ENCODE measurements around the gene NPY2R. TPM values are rescaled to one million over a fixed set of nuclear protein-coding genes. Genes with fewer than 3 reads are reported as not detected.

NPY2R gene
- total RNA-seq, 1 donor = 0.36 TPM

- H3K4me3 ChIP-seq (ENCODE audit: insufficient read depth, low read length) = no peak overlapping the region
- no peaks in the 10 kb centered on the region for H3K9me3 ChIP-seq (ENCODE audit: low read depth, low read length)
- no peaks in the 10 kb centered on the region for H3K27me3 ChIP-seq (ENCODE audit: insufficient read depth, low read length)
- no peak overlapping the region for H2AFZ ChIP-seq (ENCODE audit: low read length)
- no peaks in the 10 kb centered on the region for H3K4me1 ChIP-seq (ENCODE audit: insufficient read depth, low read length)
- no peaks in the 10 kb centered on the region for H3K79me2 ChIP-seq (ENCODE audit: insufficient read depth, low read length)
- H4K20me1 ChIP-seq (ENCODE audit: insufficient read depth, low read length) = no peaks in the 10 kb centered on the region
- H3K36me3 ChIP-seq (ENCODE audit: insufficient read depth, low read length) = no peaks in the 10 kb centered on the region
- no peak for DNase-seq (ENCODE audit: insufficient read length, low spot score, missing footprints)
- no peak overlapping the region for H3K4me2 ChIP-seq (ENCODE audit: insufficient read depth, low read length)
- H3K27ac ChIP-seq (ENCODE audit: low read depth, low read length) = no peak overlapping the region
- TF ChIP-seq, protein P1, sequence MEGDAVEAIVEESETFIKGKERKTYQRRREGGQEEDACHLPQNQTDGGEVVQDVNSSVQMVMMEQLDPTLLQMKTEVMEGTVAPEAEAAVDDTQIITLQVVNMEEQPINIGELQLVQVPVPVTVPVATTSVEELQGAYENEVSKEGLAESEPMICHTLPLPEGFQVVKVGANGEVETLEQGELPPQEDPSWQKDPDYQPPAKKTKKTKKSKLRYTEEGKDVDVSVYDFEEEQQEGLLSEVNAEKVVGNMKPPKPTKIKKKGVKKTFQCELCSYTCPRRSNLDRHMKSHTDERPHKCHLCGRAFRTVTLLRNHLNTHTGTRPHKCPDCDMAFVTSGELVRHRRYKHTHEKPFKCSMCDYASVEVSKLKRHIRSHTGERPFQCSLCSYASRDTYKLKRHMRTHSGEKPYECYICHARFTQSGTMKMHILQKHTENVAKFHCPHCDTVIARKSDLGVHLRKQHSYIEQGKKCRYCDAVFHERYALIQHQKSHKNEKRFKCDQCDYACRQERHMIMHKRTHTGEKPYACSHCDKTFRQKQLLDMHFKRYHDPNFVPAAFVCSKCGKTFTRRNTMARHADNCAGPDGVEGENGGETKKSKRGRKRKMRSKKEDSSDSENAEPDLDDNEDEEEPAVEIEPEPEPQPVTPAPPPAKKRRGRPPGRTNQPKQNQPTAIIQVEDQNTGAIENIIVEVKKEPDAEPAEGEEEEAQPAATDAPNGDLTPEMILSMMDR (IDR thresholded peaks at IDR 0.05; ENCODE audit: extremely low read depth, low read depth, low read length) = no peak
Measured at GRCh38 chr4:155173371-155173770, 35.1 kb upstream of the NPY2R start.

GRCh38 chr4:155174668-155175067 is 33.8 kb upstream of the NPY2R start:
- Histone ChIP-seq H4K20me1 (ENCODE audit: insufficient read depth, low read length) (no peaks in the 10 kb centered on the region), H2AFZ (ENCODE audit: low read length) (no peak overlapping the region), H3K9me3 (ENCODE audit: low read depth, low read length) (no peaks in the 10 kb centered on the region), H3K4me2 (ENCODE audit: insufficient read depth, low read length) (no peak overlapping the region), H3K4me1 (ENCODE audit: insufficient read depth, low read length) (no peaks in the 10 kb centered on the region), H3K4me3 (ENCODE audit: insufficient read depth, low read length) (no peak overlapping the region), H3K79me2 (ENCODE audit: insufficient read depth, low read length) (no peaks in the 10 kb centered on the region), H3K36me3 (ENCODE audit: insufficient read depth, low read length) (no peaks in the 10 kb centered on the region), H3K27me3 (ENCODE audit: insufficient read depth, low read length) (no peaks in the 10 kb centered on the region), H3K27ac (ENCODE audit: low read depth, low read length) (no peak overlapping the region)
- DNase-seq (ENCODE audit: insufficient read length, low spot score, missing footprints) = no peak
- TF ChIP-seq, protein P1 (IDR thresholded peaks at IDR 0.05; ENCODE audit: extremely low read depth, low read depth, low read length) = no peak

DNA sequence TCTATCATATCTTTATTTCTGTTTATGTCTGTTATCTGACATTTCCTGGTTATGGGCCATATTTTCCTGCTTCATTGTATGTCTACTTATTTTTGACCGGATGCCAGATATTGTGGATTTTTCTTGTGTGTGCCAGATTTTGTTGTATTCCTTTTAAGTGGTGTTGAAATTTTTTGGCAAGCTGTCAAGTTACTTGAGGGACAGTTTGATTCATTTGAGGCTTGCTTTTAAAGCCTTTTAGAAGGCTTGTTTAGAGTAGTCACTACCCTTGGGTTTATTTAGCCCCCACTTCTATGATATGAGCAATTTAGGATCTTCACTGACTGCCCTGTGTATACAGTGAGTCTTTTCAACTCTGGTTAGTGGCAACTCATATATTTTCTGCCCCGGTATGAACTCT is 29.2 kb upstream of the NPY2R start:
- no peaks in the 10 kb centered on the region for H3K9me3 ChIP-seq (ENCODE audit: low read depth, low read length)
- no peak for DNase-seq (ENCODE audit: insufficient read length, low spot score, missing footprints)
- no peaks in the 10 kb centered on the region for H3K36me3 ChIP-seq (ENCODE audit: insufficient read depth, low read length)
- no peaks in the 10 kb centered on the region for H3K4me1 ChIP-seq (ENCODE audit: insufficient read depth, low read length)
- no peak overlapping the region for H3K4me3 ChIP-seq (ENCODE audit: insufficient read depth, low read length)
- no peak overlapping the region for H2AFZ ChIP-seq (ENCODE audit: low read length)
- no peak overlapping the region for H3K4me2 ChIP-seq (ENCODE audit: insufficient read depth, low read length)
- no peaks in the 10 kb centered on the region for H3K79me2 ChIP-seq (ENCODE audit: insufficient read depth, low read length)
- no peak overlapping the region for H3K27ac ChIP-seq (ENCODE audit: low read depth, low read length)
- H3K27me3 ChIP-seq (ENCODE audit: insufficient read depth, low read length) = no peaks in the 10 kb centered on the region
- TF ChIP-seq, protein P1 (IDR thresholded peaks at IDR 0.05; ENCODE audit: extremely low read depth, low read depth, low read length) = no peak
- no peaks in the 10 kb centered on the region for H4K20me1 ChIP-seq (ENCODE audit: insufficient read depth, low read length)

DNA sequence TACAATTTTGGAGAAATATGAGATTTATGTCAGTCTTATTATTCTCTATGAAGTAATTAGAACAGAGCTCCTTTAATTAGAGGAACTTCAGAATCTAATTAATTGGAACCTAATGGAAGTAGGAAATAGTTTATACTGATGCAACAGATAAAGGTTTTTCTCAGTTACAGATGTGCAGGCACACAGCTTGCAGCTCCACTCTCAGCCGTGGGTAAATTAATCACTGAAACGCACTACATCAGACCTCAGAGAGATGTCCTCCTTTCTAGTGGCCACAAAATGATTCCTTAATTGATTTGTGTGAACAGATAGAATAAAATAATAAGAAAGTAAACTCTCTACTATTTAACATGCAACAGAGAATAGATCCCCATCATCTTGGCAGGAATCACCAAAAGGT is 21.5 kb upstream of the NPY2R start:
- Histone ChIP-seq H3K27ac (ENCODE audit: low read depth, low read length) (no peak overlapping the region), H3K4me2 (ENCODE audit: insufficient read depth, low read length) (no peak overlapping the region), H3K4me3 (ENCODE audit: insufficient read depth, low read length) (no peak overlapping the region), H3K27me3 (ENCODE audit: insufficient read depth, low read length) (no peaks in the 10 kb centered on the region), H2AFZ (ENCODE audit: low read length) (no peak overlapping the region), H3K79me2 (ENCODE audit: insufficient read depth, low read length) (no peaks in the 10 kb centered on the region), H4K20me1 (ENCODE audit: insufficient read depth, low read length) (no peaks in the 10 kb centered on the region), H3K4me1 (ENCODE audit: insufficient read depth, low read length) (no peaks in the 10 kb centered on the region), H3K9me3 (ENCODE audit: low read depth, low read length) (no peaks in the 10 kb centered on the region), H3K36me3 (ENCODE audit: insufficient read depth, low read length) (no peaks in the 10 kb centered on the region)
- no peak for DNase-seq (ENCODE audit: insufficient read length, low spot score, missing footprints)
- TF ChIP-seq, protein P1 (IDR thresholded peaks at IDR 0.05; ENCODE audit: extremely low read depth, low read depth, low read length) = no peak

All from osteoblast (primary cell).